NCI-H345 (cell line): ENCODE measurements around the gene CHI3L1.
A peak's percentile ranks its signal among the peaks of the same experiment; 100 is the strongest.

Experiments used
- DNase-seq: peaks from one replicate; lab custom pipeline; 2025; lab: John Stamatoyannopoulos, UW

Gene CHI3L1

DNA sequence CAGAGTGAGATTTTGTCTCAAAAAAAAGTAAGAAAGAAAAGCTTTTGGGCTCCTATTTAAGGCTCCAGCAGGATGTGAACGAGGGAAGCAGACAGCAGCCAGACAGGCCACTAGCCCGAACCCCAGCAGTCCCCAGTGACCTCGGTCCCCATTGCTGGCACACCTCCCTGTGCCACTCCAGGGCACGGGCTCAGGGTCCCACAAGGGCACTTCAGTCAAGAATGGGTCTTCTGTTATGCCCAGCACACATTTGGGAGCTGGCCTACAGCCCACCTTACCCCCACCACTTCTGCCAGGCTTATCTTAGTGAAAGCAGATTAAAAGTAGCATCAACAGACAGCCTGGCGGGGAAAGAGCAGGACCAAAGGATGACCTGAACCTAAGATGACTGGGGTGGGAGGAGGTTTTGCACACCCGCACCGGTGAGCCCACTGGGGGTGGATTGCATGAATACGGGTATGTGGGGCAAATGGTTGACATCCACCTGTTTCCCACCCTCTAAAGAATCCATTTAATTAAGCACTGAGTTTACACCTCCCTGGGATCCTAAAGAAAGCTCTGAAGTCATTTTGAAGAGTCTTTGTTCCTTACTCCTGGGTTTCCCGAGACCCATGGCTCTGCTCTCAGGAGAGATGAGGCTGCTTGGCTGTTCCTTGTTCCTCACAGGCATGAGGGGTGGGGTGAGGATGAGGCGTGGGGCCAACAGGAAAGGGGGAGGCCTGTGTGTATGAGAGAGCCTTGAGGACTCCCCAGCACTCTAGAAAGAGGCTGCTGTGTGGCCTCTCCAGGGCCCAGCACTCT is 4.7 kb downstream of the CHI3L1 start:
- DNase-seq = no peak

DNA sequence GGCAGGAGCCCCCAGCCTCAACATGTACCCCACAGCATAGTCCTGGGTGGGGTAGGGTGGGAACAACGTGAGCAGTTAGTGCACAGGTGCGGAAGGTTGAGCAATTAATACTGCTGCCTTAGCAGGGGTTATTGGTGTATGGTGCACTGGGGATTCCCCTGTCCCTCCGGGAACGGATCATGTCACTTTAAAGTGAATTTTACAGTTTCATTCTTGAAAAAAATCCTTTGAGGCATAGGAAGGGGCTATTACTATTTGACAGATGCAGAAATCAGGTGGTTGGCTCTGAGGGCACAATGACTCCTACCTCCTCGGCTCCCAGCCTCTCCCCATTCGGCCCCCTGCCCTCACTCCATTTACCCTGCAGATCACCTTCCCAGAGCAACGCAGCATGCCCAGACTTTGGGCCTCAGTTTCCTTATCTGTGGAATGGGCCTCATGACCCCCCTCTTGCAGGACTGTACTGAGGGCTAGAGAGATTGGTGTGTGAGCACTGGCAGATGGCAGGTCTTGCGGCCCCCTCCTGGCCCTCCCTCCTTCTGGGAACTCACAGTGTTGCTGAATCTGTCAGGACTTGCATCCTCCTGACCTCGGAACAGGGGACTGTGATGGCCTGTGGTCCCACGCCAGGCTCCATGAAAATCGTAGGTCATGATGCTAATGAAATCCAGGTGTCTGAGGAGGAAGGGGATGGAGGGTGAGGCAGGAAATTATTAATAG is 5.7 kb downstream of the CHI3L1 start:
- DNase-seq = no peak

DNA sequence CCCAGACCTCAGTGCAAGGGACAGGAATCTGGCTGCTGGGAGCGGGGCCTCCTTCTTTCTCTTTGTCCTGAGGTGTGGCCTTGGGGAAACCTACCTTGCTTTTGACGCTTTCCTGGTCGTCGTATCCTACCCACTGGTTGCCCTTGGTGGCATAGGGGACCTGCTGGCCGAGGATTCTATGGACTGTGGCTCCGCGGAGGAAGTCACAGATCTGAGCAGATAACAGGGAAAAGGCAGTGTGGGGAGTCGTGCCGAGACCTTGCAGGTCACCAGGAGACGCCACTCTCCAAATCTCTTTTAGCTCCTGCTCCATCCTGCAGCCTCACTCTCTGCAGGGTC is 6.9 kb downstream of the CHI3L1 start:
- no peak for DNase-seq

DNA sequence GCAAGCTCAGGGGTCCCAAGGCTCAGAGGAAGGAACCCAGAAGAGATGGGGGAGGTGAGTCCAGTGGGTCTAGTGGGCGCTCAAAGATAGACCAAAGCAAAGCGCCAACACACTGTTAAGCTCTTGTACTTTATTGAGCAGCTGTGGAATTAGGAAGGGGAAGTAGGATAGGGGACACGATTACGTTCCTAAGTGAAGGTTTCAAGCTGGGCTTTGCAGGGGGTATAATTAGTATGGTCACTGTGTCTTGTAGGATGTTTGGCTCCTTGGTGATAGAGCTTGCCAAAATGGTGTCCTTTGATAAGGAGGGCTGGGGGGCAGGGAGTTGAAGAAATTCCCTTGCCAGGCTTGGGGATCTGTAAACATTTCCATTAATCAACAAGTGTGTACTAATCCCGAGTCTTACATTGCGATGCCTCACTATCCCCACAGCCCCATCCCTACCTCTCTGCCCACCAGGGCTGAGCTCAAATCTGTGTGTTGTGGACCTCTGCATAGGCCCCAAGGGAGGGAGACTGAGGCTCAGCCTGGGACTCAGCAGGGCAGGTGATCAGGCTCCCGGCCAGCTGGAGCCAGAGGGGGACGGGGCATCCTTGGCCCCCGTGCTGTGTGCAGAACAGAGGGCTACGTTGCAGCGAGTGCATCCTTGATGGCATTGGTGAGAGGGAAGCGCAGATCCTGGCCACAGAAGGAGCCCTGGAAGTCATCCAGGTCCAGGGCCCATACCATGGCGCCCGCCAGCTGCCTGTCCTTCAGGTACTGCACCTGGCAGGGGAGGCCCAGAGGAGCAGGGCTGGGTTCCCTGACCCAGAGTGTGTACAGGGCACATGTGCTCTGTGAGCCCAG is 7.5 kb downstream of the CHI3L1 start:
- no peak for DNase-seq

DNA sequence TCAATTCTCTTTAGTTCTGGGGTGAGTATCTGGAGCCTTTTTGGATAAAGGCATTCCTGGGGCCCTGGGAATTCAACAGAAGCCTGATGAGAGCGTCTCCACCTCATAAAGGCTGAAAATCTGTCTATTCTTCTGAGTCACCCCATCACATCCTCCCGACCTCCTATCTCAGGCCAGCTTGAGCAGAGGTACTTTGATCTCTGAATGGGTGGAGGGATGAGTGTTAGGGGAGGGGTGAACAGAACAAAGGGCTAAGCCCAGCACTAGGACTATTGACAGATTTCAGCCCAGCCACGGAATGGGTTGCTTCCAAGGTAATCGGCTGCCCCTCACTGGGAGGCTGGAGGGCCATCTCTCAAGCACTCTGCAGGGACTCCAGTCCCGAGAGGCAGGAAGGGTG is 8.4 kb downstream of the CHI3L1 start:
- no peak for DNase-seq

DNA sequence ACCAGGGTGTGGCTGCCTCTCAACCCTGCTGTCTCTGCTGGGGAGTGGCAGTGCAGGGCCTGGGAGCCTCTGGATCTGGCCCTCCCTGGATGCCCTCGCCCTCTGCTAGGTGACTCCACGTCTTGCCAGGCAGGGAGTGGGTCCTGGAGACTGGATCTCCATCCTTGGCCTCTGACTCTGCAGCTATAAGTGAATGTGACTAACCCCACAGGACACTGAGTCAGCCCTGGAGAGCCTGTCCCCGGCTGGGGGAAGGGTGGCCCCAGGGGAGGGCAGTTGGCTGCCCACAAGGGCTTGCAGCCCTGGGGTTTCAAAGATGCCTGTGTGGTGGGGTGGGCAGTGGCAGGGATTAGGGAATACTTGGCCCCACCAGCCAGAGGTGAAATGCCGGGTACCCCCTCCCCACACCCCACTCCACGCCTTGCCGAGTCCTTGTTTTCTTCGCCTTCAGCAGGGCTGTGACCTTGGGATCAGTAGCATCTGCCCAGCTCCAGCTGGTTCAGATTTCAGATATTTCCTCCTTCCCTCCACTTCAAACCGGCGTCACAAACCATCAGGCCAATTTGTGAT is 8.9 kb downstream of the CHI3L1 start:
- DNase-seq = no peak

DNA sequence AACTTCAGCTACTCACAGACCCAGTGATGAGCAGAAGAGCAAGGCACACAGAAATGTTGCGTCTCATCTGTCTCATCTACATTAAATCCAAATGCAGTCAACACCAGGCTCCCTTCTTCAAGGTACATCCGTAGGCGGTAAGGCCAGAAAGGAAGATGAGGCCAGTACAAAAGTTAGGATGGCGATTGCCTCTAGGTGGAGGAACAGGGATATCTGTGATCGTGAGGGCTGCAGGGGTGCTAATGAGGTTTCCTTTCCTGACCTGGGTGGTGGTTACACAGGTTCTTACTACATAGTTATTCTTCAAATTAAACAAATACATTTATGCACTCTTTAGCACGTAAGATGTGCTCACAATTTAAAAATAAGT is 9.5 kb downstream of the CHI3L1 start:
- no peak for DNase-seq

DNA sequence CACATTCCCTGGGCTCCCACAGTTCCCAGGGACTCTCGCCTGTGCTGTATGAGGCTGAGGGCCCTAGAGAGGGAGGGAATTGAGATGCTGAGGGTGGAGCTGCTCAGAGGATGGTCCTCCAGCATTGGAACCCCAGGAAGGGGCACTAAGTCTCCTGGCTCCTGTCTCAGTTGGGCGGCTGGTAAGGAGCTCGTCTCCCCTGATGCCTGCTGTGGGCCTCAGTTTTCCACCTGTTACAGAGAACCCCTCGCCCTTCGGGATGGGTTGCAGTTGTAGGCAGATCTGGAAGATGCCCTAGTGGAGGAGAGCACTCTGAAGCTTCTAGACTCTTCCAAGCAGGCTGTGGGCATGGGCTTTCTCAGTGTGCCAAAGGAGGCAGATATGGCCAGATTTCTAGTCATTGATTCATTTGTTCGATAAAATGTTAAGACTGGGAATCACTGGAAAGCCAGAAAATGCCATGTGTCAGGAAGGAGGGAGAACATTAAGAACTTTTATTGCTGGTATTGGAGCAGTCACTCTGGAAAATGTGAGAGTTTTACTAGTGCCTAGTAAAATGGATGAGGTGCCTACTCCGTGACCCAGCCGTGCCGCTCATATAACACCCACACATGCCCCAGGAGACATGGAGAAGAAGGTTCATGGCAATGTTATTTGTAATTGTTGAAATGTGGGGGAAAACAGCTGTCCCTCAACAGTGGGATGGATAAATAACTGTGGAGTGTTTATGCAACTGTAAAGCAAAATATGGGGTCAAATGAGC is 10.1 kb downstream of the CHI3L1 start:
- DNase-seq = no peak

DNA sequence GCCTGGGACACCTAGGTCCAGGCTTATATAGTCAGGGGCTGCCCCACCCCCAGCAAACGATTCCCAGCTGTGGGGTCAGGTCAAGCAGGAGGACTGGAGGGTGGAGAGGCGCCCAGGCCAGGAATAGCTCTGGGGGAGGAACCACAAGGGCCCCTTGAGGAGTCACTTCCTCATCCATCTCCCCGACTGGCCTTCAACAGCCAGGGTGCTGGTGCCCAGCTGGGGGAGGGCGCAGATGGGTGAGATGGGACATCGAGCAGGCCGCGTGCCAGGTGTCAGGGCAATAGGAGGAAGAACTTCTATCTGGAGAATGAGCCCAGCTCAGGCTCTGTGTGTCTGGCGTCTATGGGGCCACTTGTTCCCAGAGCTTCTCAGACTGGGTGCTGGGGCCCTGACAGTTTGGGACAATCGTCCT is 10.7 kb downstream of the CHI3L1 start:
- no peak for DNase-seq

DNA sequence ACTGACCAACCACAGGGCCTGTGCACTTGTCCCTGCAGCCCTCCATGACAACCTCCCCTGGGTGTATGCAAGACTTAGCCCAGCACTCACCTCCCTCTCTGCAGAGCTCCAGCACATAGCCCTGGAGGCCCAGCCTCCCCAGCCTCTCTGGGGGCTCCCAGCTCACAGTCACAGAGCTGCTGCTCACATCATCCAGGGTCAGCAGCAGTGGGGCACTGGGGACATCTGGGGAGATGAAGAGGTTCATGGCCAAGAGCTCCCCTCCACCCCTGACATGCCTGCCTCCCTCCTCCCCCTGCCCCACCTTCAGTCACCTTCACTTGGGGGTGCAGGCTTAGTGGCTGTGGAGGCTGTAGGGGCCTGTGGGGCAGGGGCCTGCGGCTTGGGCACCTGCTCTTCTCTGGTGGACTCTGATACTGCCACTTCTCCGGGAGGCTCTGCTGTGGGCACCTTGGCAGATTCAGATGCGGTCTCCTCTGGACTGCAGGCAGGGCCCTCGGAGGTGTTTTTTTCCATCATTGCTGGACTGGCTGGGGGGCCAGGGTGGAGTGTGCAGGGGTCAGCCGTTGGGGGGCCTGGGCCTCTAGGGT is 11.2 kb downstream of the CHI3L1 start, which contains the start of gene MYBPH:
Gene MYBPH, minus strand, starts transcription at position 590 of the 590 bp plus-strand sequence. Its CDS starts 71 bp downstream, at position 519.
- DNase-seq = no peak

DNA sequence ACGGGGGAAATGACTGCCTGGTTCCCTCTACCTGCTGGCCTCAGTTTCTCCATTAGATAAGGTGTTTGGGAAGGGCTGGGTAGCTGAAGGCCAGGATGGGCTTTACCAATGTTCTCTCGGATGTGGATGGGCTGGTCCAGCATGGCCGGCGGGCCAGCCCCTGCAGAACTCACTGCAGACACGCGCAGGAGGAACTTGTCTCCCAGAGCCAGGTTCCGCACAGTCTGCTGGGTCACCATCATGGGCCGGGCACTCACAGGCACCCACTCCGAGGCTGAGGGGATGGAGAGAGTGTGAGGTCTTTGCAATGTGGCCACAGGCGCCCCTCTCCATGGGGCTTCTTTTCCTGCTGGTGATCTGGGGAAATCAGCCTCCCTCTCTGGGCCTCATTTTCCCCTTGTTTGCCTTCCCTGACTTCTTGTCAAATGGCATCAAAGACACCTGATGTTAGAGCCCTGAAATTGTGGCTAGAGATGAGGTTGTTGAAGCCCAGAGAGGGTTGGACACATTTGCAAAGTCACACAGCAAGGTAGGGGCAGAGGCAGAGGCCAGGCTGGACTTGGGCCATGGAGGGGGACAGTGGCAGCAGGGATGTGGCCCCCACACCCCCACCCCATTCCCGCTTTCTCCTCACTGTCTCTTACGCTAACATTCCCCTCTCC is 12.0 kb downstream of the CHI3L1 start:
- DNase-seq = no peak

DNA sequence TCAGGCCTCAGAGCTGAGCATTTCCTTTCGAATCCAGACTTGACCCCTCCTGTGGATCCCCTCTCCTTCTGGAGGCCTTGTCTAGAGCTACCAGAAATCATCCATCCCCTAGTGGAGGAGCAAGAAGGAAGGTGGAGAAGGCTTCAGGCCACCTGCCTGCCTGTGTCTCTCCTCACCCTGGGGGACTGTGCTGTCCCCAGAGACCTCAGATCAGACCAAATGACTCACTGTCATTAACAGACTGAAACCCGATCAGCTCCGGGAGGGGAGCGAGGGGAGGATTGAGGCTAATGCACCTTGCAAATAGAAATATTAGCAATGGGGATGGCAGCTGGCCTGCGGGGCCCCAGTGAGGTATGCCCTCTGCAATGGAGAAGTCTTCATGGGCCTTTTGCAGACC is 12.9 kb downstream of the CHI3L1 start:
- peak; percentile 40 for DNase-seq

DNA sequence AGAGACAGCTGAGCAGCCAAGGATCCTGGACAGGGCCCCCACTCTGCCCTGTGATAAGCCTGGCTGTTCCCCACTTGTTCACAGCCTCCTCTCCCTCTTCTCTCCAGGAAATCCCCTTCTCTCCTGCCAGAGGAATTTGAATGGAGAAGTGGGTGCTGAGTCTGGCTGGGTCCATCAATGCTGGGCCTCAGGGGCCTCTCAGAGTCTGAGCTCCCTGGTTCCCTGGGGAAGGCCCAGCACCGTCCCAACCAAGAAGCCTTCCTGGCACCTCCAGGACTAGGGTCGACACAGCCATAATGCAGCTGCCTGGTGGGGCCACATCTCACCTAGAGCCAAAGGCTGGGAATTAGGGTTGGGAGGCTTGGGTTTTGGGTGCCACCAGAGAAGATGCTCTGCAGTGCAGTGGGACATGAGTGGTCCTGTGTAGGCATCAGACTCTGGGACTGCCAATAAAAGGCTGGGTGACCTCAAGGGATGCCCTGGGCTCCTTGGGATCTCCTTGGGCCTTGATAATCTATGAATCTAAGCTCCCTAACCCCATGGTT is 13.4 kb downstream of the CHI3L1 start:
- no peak for DNase-seq

DNA sequence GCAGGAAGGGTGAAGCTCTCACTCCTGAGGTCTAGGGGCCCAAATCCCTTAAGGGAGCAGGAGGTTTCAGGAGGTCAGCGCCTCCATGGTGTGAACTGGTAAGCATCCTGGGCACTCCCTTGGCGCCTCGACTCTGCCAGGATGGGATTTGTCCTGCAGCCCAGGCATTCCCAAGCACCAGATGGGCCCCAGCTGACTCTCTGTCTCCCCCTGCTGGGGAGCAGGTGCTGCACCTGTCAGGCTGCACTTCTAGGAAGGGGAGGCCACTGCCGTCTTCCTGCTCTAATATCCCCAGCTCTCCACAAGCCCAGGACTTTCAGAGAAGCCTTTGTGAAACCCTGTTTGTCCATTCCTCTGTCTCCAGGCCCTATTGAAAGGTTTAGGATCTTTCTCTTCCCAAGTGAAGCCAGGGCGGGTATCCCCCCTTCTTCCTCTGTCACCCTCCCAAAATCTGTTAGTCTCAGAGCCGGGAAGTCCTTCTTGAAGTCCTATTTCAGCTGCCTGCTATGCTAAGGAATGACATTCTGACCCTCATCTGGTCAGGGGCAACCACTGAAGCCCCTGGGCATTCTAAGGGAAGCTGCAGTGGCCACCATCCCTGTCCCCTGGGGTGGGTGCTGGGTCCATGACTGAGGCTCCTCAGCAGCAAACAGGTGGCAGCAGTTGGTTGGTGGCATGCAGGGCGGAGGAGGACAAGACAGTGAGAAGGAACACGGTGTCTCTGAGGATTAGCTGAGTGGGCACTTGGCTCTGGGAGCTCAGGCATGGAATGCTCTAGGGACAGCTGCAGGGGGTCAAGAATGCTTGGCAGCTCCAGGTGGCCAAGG is 14.1 kb downstream of the CHI3L1 start:
- peak; percentile 57 for DNase-seq

DNA sequence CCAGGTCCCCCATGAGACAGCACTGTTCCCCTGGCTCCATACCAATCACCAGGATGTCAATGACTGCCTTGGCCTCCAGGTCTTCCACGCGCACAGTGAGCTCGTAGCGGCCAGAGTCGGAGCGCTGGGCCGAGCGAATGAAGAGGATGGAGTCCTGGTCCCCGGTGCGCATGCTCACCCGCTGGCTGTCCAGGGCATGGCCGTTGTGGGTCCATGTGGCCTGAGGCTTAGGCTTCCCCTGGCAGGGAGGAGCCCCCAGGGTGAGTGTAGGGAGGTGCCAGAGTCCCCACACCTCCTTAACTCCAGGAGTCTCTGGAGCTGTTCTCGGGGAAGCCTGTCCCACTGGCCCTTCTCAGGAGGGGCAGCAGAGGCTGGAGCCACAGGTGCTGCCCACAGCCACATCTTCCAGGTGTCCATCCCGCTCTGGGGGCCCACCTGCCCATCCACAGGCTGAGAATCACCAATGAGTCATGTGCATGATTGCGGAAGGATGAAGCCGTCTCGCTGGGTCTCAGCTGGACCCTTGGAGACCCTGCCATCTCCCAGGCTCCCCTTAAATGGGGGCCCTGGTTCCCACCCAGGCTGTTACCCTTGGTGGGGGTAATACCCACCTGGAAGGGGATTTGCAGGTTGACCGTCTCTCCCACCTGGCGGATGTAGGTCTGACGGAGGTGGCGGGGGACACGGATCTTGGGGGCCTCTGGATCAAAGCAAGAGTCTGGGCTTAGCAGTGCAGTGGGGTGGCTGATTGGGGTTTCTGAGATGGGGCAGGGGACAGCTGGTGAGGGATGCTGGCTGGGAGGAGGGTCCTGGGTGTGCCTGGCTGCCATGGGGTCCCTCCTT is 14.9 kb downstream of the CHI3L1 start:
- DNase-seq = no peak

DNA sequence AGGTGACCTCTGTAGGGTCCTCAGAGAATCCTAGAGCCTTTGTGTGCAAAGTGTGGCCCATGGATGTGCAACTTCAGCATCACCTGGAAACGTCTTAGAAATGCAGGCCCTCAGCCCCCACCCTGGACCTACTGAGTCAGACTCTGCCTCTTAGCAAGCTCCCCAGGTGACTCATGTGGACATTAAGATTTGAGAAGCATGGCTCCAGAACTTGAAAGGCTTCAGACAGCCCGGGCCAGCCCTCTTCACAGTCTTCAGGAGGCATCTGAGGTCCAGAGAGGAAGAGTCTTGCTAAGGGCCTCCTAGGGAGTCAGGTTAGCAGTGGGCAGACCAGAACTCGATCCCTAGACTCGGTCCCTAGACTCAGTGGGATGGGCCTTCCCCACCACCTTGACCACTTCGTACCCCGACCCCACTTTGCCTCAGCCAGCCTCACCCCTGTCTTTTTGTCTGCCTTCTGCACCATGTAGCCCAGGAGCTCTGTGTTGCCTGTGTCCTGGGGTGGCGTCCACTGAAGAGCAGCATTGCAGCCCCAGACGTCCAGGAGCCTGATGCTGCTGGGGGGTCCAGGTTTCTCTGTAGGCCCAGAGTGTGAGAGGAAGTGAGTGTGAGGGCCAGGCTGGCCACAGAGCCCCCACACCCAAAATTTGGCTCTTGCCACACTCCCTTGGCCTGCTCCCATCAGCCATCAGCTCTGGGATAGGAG is 15.7 kb downstream of the CHI3L1 start:
- DNase-seq = no peak

DNA sequence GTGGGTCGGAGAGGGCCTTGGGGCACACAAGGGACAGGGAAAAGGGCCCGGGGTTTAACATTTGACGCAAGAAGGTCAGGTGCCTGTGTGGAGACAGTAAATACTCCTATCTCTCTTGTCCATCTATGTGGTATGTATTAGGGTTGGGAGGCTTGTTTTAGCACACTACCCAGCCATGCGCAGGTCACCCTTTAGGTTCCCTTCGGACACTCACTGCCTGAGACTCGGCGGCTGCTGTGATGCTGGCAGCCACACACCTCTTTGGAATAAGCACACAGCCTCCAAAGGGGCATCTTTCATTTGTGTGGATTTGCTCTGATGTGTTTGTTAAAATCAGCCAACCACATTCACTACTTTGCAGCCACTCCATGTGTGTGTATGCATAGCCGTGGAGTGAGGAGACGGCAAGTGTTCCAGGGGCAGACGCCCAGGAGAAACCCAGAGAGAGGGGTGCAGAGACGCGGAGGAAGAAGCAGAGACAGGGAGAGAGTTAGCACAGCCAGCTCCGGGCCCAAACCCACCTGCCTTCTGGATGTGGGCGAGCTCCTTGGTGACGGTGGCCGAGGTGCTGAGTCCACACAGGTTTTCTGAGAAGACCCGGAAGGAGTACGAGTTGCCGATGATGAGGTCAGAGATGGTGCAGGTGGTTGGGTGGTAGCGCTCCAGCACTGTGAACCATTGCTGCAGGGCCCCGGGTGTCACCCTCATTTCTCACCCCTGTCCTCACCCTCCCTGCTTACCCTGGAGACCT is 16.6 kb downstream of the CHI3L1 start:
- no peak for DNase-seq
